Mesendoderm (in vitro differentiated cells): ENCODE results near the gene SH3GL1.
A peak's percentile ranks its signal among the peaks of the same experiment; 100 is the strongest.

Experiments
- DNase-seq: peaks from one replicate; pipeline ENCODE4 v3.0.0; 2013
- H2AK5ac ChIP-seq: 2 replicates; pipeline ENCODE4 v1.6.1; 2013; ENCODE audit warnings: low read length, inconsistent platforms
- H2BK120ac ChIP-seq: 2 replicates; pipeline ENCODE4 v1.6.1; 2013; ENCODE audit warnings: low read depth, mild to moderate bottlenecking, low read length, moderate library complexity, mixed read lengths
- H2BK15ac ChIP-seq: replicated peaks from 2 replicates; pipeline ENCODE4 v1.6.1; 2013; ENCODE audit warnings: low read depth, mild to moderate bottlenecking, moderate library complexity
- H2BK5ac ChIP-seq: 2 replicates; pipeline ENCODE4 v1.6.1; 2013; ENCODE audit warnings: low read length, inconsistent platforms
- H3K18ac ChIP-seq: 2 replicates; pipeline ENCODE4 v1.6.1; 2013; ENCODE audit warnings: mild to moderate bottlenecking, low read length, mixed read lengths
- H3K23ac ChIP-seq: one replicate; pipeline ENCODE4 v1.6.1; 2013; ENCODE audit warnings: low read length
- H3K27ac ChIP-seq: 2 replicates; pipeline ENCODE4 v1.5.1; 2013; ENCODE audit warnings: low read depth, mild to moderate bottlenecking, inconsistent platforms, low read length, moderate library complexity
- H3K27me3 ChIP-seq: 2 replicates; pipeline ENCODE4 v1.6.1; 2013; ENCODE audit warnings: low read length, control low read depth, mild to moderate bottlenecking, inconsistent platforms; ENCODE audit not compliant: insufficient read depth, poor library complexity
- H3K36me3 ChIP-seq: 2 replicates; pipeline ENCODE4 v1.6.1; 2013; ENCODE audit warnings: low read length, inconsistent platforms; ENCODE audit not compliant: control insufficient read depth, insufficient read depth
- H3K4ac ChIP-seq: one replicate; pipeline ENCODE4 v1.6.1; 2013; ENCODE audit warnings: low read depth, mild to moderate bottlenecking, low read length, moderate library complexity
- H3K4me1 ChIP-seq: 2 replicates; pipeline ENCODE4 v1.6.1; 2013; ENCODE audit warnings: low read depth, low read length, inconsistent platforms; ENCODE audit not compliant: control insufficient read depth
- H3K4me2 ChIP-seq: 2 replicates; pipeline ENCODE4 v1.6.1; 2013; ENCODE audit warnings: low read length
- H3K4me3 ChIP-seq: 2 replicates; pipeline ENCODE4 v1.5.1; 2013; ENCODE audit warnings: mild to moderate bottlenecking, low read length
- H3K56ac ChIP-seq: one replicate; pipeline ENCODE4 v1.6.1; 2013; ENCODE audit warnings: low read length
- H3K79me1 ChIP-seq: 2 replicates; pipeline ENCODE4 v1.6.1; 2013; ENCODE audit warnings: low read length, inconsistent platforms
- H3K79me2 ChIP-seq: 2 replicates; pipeline ENCODE4 v1.6.1; 2013; ENCODE audit warnings: mild to moderate bottlenecking, low read length; ENCODE audit not compliant: control insufficient read depth, insufficient read depth
- H3K9ac ChIP-seq: 2 replicates; pipeline ENCODE4 v1.6.1; 2013; ENCODE audit warnings: low read length, inconsistent platforms
- H4K5ac ChIP-seq: one replicate; pipeline ENCODE4 v1.6.1; 2013; ENCODE audit warnings: low read length
- H4K8ac ChIP-seq: one replicate; pipeline ENCODE4 v1.6.1; 2013; ENCODE audit warnings: low read depth, mild to moderate bottlenecking, control low read depth, low read length, moderate library complexity
- WGBS: extraction: QIAGEN DNeasy Blood & Tissue Kit; methylation state at CpG from one replicate; pipeline ENCODE4 v1.1.7; 2013; ENCODE audit warnings: low lambda C conversion rate, missing lambda C conversion rate; ENCODE audit not compliant: insufficient coverage; ENCODE audit errors: extremely low coverage; 5-methylcytosine and 5-hydroxymethylcytosine counted together

SH3GL1 gene

GRCh38 chr19:4415352-4415751, 15.0 kb upstream of the SH3GL1 start:
- peak; percentile 59 for DNase-seq
- Histone ChIP-seq H3K4ac (no peak overlapping the region), H3K79me1 (peaks cover 13% of the 10 kb centered on the region), H2BK5ac (no peak overlapping the region), H4K5ac (no peak overlapping the region), H3K27ac (peak overlapping the region; percentile 60), H3K9ac (peak overlapping the region; percentile 46), H3K79me2 (peaks cover 67% of the 10 kb centered on the region), H3K18ac (peak overlapping the region; percentile 71), H3K23ac (no peak overlapping the region), H4K8ac (no peak overlapping the region), H3K4me3 (no peak overlapping the region), H2BK120ac (no peak overlapping the region), H2AK5ac (no peak overlapping the region), H3K4me1 (peaks cover 15% of the 10 kb centered on the region), H2BK15ac (no peak overlapping the region), H3K27me3 (no peaks in the 10 kb centered on the region), H3K36me3 (peaks cover 18% of the 10 kb centered on the region), H3K56ac (peak overlapping the region; percentile 65), H3K4me2 (no peak overlapping the region)
- WGBS, result no CpG with 5 or more reads among the region's 10 CpGs

- Histone ChIP-seq H2BK5ac (no peak overlapping the region), H3K4me1 (peaks cover 15% of the 10 kb centered on the region), H3K79me2 (peaks cover 69% of the 10 kb centered on the region), H3K36me3 (peaks cover 16% of the 10 kb centered on the region), H4K5ac (no peak overlapping the region), H3K27me3 (no peaks in the 10 kb centered on the region), H3K4me2 (peak overlapping the region; percentile 22), H3K27ac (peak overlapping the region; percentile 60), H3K9ac (peak overlapping the region; percentile 31), H3K23ac (no peak overlapping the region), H2BK120ac (no peak overlapping the region), H3K4ac (no peak overlapping the region), H4K8ac (no peak overlapping the region), H2BK15ac (no peak overlapping the region), H3K4me3 (no peak overlapping the region), H3K18ac (no peak overlapping the region), H2AK5ac (no peak overlapping the region), H3K56ac (peak overlapping the region; percentile 65), H3K79me1 (peaks cover 11% of the 10 kb centered on the region)
- WGBS, result no CpG with 5 or more reads among the region's 9 CpGs
- DNase-seq, result peak; percentile 85
These were observed 14.5 kb upstream of the SH3GL1 start for GRCh38 chr19:4414800-4415321.

DNA sequence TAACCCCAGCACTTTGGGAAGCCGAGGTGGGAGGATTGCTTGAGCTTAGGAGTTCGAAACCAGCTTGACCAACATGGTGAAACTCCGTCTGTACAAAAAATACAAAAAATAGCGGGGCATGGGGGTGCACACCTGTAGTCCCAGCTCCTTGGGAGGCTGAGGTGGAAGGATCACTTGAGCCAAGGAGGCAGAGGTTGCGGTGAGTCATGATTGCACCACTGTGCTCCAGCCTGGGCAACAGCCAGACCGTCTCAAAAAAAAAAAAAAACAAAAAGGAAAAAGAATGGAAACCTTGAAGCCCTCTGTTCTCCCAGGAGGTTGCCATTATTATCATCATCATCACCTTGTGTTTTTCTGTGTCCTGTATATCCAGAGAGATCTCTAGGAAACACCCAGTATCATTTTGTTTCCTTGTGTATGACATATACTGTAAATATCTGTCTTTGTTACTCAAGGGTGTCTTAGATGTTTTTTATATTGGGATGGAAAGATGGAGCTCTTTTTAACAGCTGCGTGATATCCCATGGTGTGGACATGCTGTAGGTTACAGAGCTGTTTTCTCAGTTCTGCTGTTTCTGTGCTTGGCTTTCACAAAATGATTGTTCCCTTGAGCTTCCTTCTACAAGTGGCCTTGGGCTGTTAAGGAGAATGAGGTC, 13.9 kb upstream of the SH3GL1 start:
- Histone ChIP-seq H2BK15ac (no peak overlapping the region), H3K27ac (peak overlapping the region; percentile 60), H4K5ac (no peak overlapping the region), H3K27me3 (no peaks in the 10 kb centered on the region), H3K4me3 (no peak overlapping the region), H3K18ac (no peak overlapping the region), H3K79me1 (peaks cover 12% of the 10 kb centered on the region), H3K23ac (no peak overlapping the region), H2BK120ac (no peak overlapping the region), H3K36me3 (peaks cover 15% of the 10 kb centered on the region), H3K9ac (peak overlapping the region; percentile 31), H4K8ac (no peak overlapping the region), H3K56ac (peak overlapping the region; percentile 25), H2AK5ac (no peak overlapping the region), H3K4me1 (peaks cover 19% of the 10 kb centered on the region), H3K4me2 (no peak overlapping the region), H2BK5ac (no peak overlapping the region), H3K4ac (no peak overlapping the region), H3K79me2 (peaks cover 73% of the 10 kb centered on the region)
- DNase-seq, result no peak
- WGBS, result no CpG with 5 or more reads among the region's 7 CpGs

GRCh38 chr19:4413588-4413987, 13.2 kb upstream of the SH3GL1 start:
- Histone ChIP-seq H4K5ac (no peak overlapping the region), H2BK15ac (no peak overlapping the region), H3K23ac (no peak overlapping the region), H2BK120ac (no peak overlapping the region), H3K36me3 (peaks cover 15% of the 10 kb centered on the region), H4K8ac (no peak overlapping the region), H3K79me1 (peaks cover 12% of the 10 kb centered on the region), H3K18ac (no peak overlapping the region), H2BK5ac (no peak overlapping the region), H3K4me2 (no peak overlapping the region), H3K79me2 (peaks cover 75% of the 10 kb centered on the region), H3K27me3 (no peaks in the 10 kb centered on the region), H3K4me3 (no peak overlapping the region), H3K4me1 (peaks cover 24% of the 10 kb centered on the region), H3K9ac (no peak overlapping the region), H3K27ac (no peak overlapping the region), H3K56ac (peak overlapping the region; percentile 34), H2AK5ac (no peak overlapping the region), H3K4ac (no peak overlapping the region)
- no CpG with 5 or more reads among the region's 3 CpGs for WGBS
- no peak for DNase-seq

GRCh38 chr19:4409123-4409933, 9.0 kb upstream of the SH3GL1 start:
- Histone ChIP-seq H3K27me3 (no peaks in the 10 kb centered on the region), H4K5ac (no peak overlapping the region), H3K4me1 (peaks cover 13% of the 10 kb centered on the region), H4K8ac (no peak overlapping the region), H3K79me2 (peaks cover 71% of the 10 kb centered on the region), H3K4ac (peak overlapping the region; percentile 44), H3K18ac (peak overlapping the region; percentile 13), H2AK5ac (peak overlapping the region; percentile 72), H3K4me3 (no peak overlapping the region), H2BK120ac (no peak overlapping the region), H3K79me1 (peaks cover 6% of the 10 kb centered on the region), H3K23ac (no peak overlapping the region), H3K4me2 (peak overlapping the region; percentile 12), H2BK15ac (no peak overlapping the region), H3K36me3 (peaks cover 11% of the 10 kb centered on the region), H3K9ac (peak overlapping the region; percentile 59), H3K27ac (peak overlapping the region; percentile 86), H3K56ac (peak overlapping the region; percentile 85), H2BK5ac (peak overlapping the region; percentile 69)
- peak; percentile 97 for DNase-seq
- no CpG with 5 or more reads among the region's 23 CpGs for WGBS
